SKM-1 (cell line): Measurements from ENCODE around the gene VPS52.

Experiments
- DNase-seq: peaks from one replicate; lab custom pipeline; 2025; ENCODE audit not compliant: unreplicated experiment; lab: John Stamatoyannopoulos, UW

Gene VPS52

GRCh38 chr6:33305052-33305451 is 33.4 kb upstream of the VPS52 start:
- DNase-seq = no peak

- DNase-seq = no peak
Measured at GRCh38 chr6:33304216-33304615, 32.5 kb upstream of the VPS52 start.

- DNase-seq = no peak
Measured at GRCh38 chr6:33301877-33302276, 30.2 kb upstream of the VPS52 start.

GRCh38 chr6:33299237-33299944 is 27.7 kb upstream of the VPS52 start:
- DNase-seq = peak; percentile 80

GRCh38 chr6:33298773-33299236 is 27.1 kb upstream of the VPS52 start, which contains the start of gene RGL2:
Gene RGL2 (minus strand): TSS chr6:33298942. CDS start chr6:33298610, 332 bp downstream.
- DNase-seq = peak; percentile 43

GRCh38 chr6:33297956-33298772 is 26.5 kb upstream of the VPS52 start:
- DNase-seq = no peak

GRCh38 chr6:33297406-33297955 is 25.8 kb upstream of the VPS52 start:
- DNase-seq = no peak

- DNase-seq = no peak
Measured at GRCh38 chr6:33296797-33297405, 25.2 kb upstream of the VPS52 start.

- no peak for DNase-seq
Measured at GRCh38 chr6:33295621-33296369, 24.1 kb upstream of the VPS52 start.

GRCh38 chr6:33294086-33294823 is 22.6 kb upstream of the VPS52 start:
- DNase-seq = no peak

- no peak for DNase-seq
Measured at GRCh38 chr6:33292996-33293682, 21.5 kb upstream of the VPS52 start.

- DNase-seq = no peak
Measured at GRCh38 chr6:33290459-33290858, 18.8 kb upstream of the VPS52 start.

- no peak for DNase-seq
Measured at GRCh38 chr6:33289784-33290315, 18.2 kb upstream of the VPS52 start.

GRCh38 chr6:33288921-33289783 is 17.5 kb upstream of the VPS52 start, which contains the start of the genes PFDN6 and WDR46:
Gene PFDN6 (plus strand): TSS chr6:33289601. CDS start chr6:33289857, 256 bp downstream.
Gene WDR46 (minus strand): TSS chr6:33289239. CDS start chr6:33289170, 69 bp downstream.
- peak; percentile 97 for DNase-seq

- DNase-seq = no peak
Measured at GRCh38 chr6:33288141-33288920, 16.7 kb upstream of the VPS52 start.

GRCh38 chr6:33286946-33287914 is 15.6 kb upstream of the VPS52 start:
- no peak for DNase-seq
